A673 (cell line): ENCODE measurements around the gene S100A4. TPM values are rescaled to one million over a fixed set of nuclear protein-coding genes. Genes with fewer than 3 reads are reported as not detected.
"Not testable (repeated sequence)": the region's sequence is repeated elsewhere in the genome, so short reads cannot be mapped to it uniquely, and the experiment has no call there.

Experiments used
- BruUV-seq: library from RNA; stranded (reverse); fragments of 400-500 nt; replicated peaks from 2 replicates; lab custom pipeline; 2021; lab: Mats Ljungman, UMichigan
- CTCF ChIA-PET: fragments of 300-600 bp; sonication (Branson Sonifier 250); formaldehyde crosslinking; loops from one replicate; lab custom pipeline; 2022; ENCODE audit warnings: antibody characterized with exemption; lab: Charles Lee
- POLR2A ChIA-PET: fragments of 300-600 bp; sonication (Branson Sonifier 250); formaldehyde crosslinking; loops from one replicate; lab custom pipeline; 2022; ENCODE audit warnings: antibody characterized with exemption; ENCODE audit not compliant: low non-redundant PET; lab: Charles Lee
- DNase-seq: peaks from one replicate; pipeline ENCODE4 v3.0.0-alpha.2; 2015; ENCODE audit warnings: low spot score
- H3K27ac ChIP-seq: fragments of 200-600 bp; sonication (generic); 2 replicates; pipeline ENCODE4 v1.5.1; 2016; ENCODE audit warnings: mixed run types, low read depth, mild to moderate bottlenecking, mixed read lengths, antibody characterized with exemption, low read length; ENCODE audit not compliant: poor library complexity, severe bottlenecking
- H3K27me3 ChIP-seq: fragments of 200-600 bp; sonication (generic); replicated peaks from 2 replicates; pipeline ENCODE4 v1.6.1; 2017; ENCODE audit warnings: mixed run types, low read depth, mild to moderate bottlenecking, mixed read lengths, antibody characterized with exemption, low read length; ENCODE audit not compliant: insufficient read depth, poor library complexity
- H3K36me3 ChIP-seq: fragments of 200-600 bp; sonication (generic); 2 replicates; pipeline ENCODE4 v1.6.1; 2016; ENCODE audit warnings: mixed run types, mild to moderate bottlenecking, mixed read lengths, antibody characterized with exemption, low read length; ENCODE audit not compliant: insufficient read depth, poor library complexity, severe bottlenecking
- H3K4me1 ChIP-seq: fragments of 200-600 bp; sonication (generic); 2 replicates; pipeline ENCODE4 v1.6.1; 2017; ENCODE audit warnings: mixed run types, mild to moderate bottlenecking, mixed read lengths, antibody characterized with exemption, low read length; ENCODE audit not compliant: insufficient read depth, poor library complexity, severe bottlenecking
- H3K4me3 ChIP-seq: fragments of 200-600 bp; sonication (generic); 2 replicates; pipeline ENCODE4 v1.5.1; 2016; ENCODE audit warnings: low read depth, mixed run types, mild to moderate bottlenecking, mixed read lengths, low read length; ENCODE audit not compliant: poor library complexity, severe bottlenecking
- H3K9me3 ChIP-seq: fragments of 200-600 bp; sonication (generic); 2 replicates; pipeline ENCODE4 v1.6.1; 2016; ENCODE audit warnings: mixed run types, low read depth, mild to moderate bottlenecking, mixed read lengths, antibody characterized with exemption, low read length; ENCODE audit not compliant: poor library complexity, severe bottlenecking
- CTCF ChIP-seq: fragments of 300-800, 200-600 bp; sonication (generic); conservative IDR thresholded peaks from 2 replicates; pipeline ENCODE4 v1.5.1; 2017; ENCODE audit warnings: low read depth, mild to moderate bottlenecking, antibody characterized with exemption, low read length, moderate library complexity, mixed read lengths
- EZH2 ChIP-seq: fragments of 200-600 bp; sonication (generic); IDR thresholded peaks from 2 replicates; pipeline ENCODE4 v1.6.1; 2017; ENCODE audit warnings: borderline replicate concordance, low read depth, mild to moderate bottlenecking, mixed read lengths, antibody characterized with exemption, low read length; ENCODE audit not compliant: poor library complexity, severe bottlenecking
- intact Hi-C: fragments of 100-400 bp; cut with micrococcal nuclease; formaldehyde crosslinking; loops from one replicate; pipeline ENCODE4 v1.10.0; 2022; ENCODE audit not compliant: unreplicated experiment
- total RNA-seq: library from RNA; stranded (reverse); gene quantifications from 2 replicates; pipeline ENCODE4 v1.2.3, GENCODE V29; 2021

Gene S100A4
- total RNA-seq, 1 experiment from 2014 or later: 20.0 TPM

- no TSS peak for BruUV-seq
- H3K4me1 ChIP-seq: peaks cover 30% of the 10 kb centered on the region
- no peaks in the 10 kb centered on the region for H3K27me3 ChIP-seq
- H3K36me3 ChIP-seq: no peaks in the 10 kb centered on the region
- ChIA-PET POLR2A (no interaction called here), CTCF (no interaction called here)
- no peak overlapping the region for H3K27ac ChIP-seq
- H3K4me3 ChIP-seq: no peak overlapping the region
- H3K9me3 ChIP-seq: no peaks in the 10 kb centered on the region
- intact Hi-C loops: no loop called here
- DNase-seq: no peak
- TF ChIP-seq CTCF (no peak), EZH2 (no peak)
These were observed 17.9 kb upstream of the S100A4 start for GRCh38 chr1:153563483-153563901.

- H3K4me3 ChIP-seq, POLR2A ChIA-PET, H3K27ac ChIP-seq, H3K36me3 ChIP-seq, BruUV-seq, DNase-seq, H3K9me3 ChIP-seq, CTCF ChIA-PET, H3K27me3 ChIP-seq, intact Hi-C loops: not testable (repeated sequence)
- H3K4me1 ChIP-seq: peaks cover 20% of the 10 kb centered on the region
These were observed 16.4 kb upstream of the S100A4 start for GRCh38 chr1:153562021-153562420.

GRCh38 chr1:153561466-153561985, 15.9 kb upstream of the S100A4 start:
- Histone ChIP-seq H3K36me3 (no peaks in the 10 kb centered on the region), H3K27me3 (no peaks in the 10 kb centered on the region), H3K9me3 (no peaks in the 10 kb centered on the region), H3K27ac (no peak overlapping the region), H3K4me1 (peaks cover 15% of the 10 kb centered on the region), H3K4me3 (no peak overlapping the region)
- DNase-seq: no peak
- BruUV-seq: no TSS peak
- CTCF ChIA-PET: no interaction called here
- TF ChIP-seq CTCF (no peak), EZH2 (no peak)
- intact Hi-C loops: no loop called here
- POLR2A ChIA-PET: no interaction called here
